Large intestine (tissue), 3 donors: ENCODE results near the gene LRRC59. TPM values are rescaled to one million over a fixed set of nuclear protein-coding genes. Genes with fewer than 3 reads are reported as not detected.
"Not testable (repeated sequence)": the region's sequence is repeated elsewhere in the genome, so short reads cannot be mapped to it uniquely, and the experiment has no call there.

Experiments used
- DNase-seq, 2 donors: peaks; one replicate each; pipeline versions ENCODE4 v3.0.0 to v3.0.0-alpha.2; 2013
- H3K27ac ChIP-seq: one replicate; pipeline ENCODE4 v1.5.1; 2013; ENCODE audit warnings: low read length
- H3K27me3 ChIP-seq: 2 replicates; pipeline ENCODE4 v1.6.1; 2013; ENCODE audit warnings: low read length; ENCODE audit not compliant: control insufficient read depth, insufficient read depth
- H3K36me3 ChIP-seq: 2 replicates; pipeline ENCODE4 v1.6.1; 2013; ENCODE audit warnings: low read length; ENCODE audit not compliant: control insufficient read depth, insufficient read depth
- H3K4me1 ChIP-seq: one replicate; pipeline ENCODE4 v1.6.1; 2013; ENCODE audit warnings: low read length; ENCODE audit not compliant: control insufficient read depth, insufficient read depth
- H3K4me3 ChIP-seq: one replicate; pipeline ENCODE4 v1.5.1; 2013; ENCODE audit warnings: low read length
- H3K9me3 ChIP-seq: one replicate; pipeline ENCODE4 v1.6.1; 2013; ENCODE audit warnings: mild to moderate bottlenecking, low read depth, low read length, moderate library complexity; ENCODE audit not compliant: control insufficient read depth
- WGBS: methylation state at CpG from one replicate; pipeline ENCODE4 v1.1.5; 2013; ENCODE audit warnings: low lambda C conversion rate; ENCODE audit not compliant: insufficient coverage; 5-methylcytosine and 5-hydroxymethylcytosine counted together
- polyA plus RNA-seq: library from polyadenylated mRNA; unstranded; fragments of 120-200 nt; gene quantifications from one replicate; pipeline ENCODE4 v1.2.1, GENCODE V29; 2013

The LRRC59 gene
- polyA plus RNA-seq, 1 donor: 79.8 TPM

DNA sequence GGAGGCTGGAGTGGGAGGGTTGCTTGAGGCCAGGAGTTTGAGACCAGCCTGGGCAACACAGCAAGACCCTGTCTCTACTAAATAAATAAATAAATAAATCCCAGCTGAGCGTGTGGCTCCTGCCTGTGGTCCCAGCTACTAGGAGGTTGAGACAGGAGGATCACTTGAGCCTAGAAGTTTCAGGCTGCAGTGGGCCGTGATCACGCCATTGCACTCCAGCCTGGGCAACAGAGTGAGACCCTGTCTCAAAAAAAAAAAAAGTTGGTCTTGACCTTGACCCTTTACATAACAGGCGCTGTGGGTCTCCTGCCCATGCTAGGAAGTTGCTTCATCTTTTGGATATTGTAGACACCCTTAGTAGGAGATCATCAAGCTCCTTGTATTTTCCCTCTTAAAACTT, 40.1 kb upstream of the LRRC59 start:
- no peak overlapping the region for H3K27ac ChIP-seq
- peaks cover 7% of the 10 kb centered on the region for H3K36me3 ChIP-seq
- peaks cover 26% of the 10 kb centered on the region for H3K4me1 ChIP-seq
- H3K9me3 ChIP-seq: no peaks in the 10 kb centered on the region
- no peaks in the 10 kb centered on the region for H3K27me3 ChIP-seq
- no peak overlapping the region for H3K4me3 ChIP-seq
- WGBS: no CpG with 5 or more reads among the region's 4 CpGs
- DNase-seq: no peak

DNA sequence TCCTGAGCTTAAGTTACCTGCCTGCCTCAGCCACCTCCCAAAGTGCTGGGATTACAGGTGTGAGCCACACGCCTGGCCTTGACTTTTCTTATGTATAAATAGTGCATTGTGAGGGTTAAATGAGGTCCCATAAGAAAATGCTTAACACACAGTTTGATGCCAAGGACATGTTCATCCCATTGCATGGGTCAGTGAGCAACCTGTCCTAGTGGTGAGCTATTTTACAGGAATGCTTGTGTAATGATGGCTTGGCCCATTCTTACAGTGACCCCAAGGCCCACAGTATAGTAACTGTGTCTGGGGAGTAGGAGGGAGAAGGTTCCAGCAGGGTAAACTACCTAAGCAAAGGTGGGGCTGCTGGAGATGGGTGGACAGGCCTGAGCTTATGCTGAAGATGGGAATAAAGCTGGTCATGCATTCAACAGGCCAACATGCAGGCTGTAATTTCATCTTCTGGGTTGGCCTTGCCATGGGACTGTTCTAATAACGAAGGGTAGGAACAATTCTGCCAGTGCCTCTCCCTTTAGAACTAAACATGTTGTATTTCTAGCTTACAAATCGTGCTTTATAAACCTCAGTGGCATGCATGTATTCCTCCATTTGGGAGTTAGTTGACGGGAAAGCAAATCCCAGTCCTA, 34.9 kb upstream of the LRRC59 start:
- Histone ChIP-seq H3K36me3 (peaks cover 7% of the 10 kb centered on the region), H3K4me3 (no peak overlapping the region), H3K9me3 (no peaks in the 10 kb centered on the region), H3K27me3 (no peaks in the 10 kb centered on the region), H3K4me1 (peaks cover 31% of the 10 kb centered on the region), H3K27ac (no peak overlapping the region)
- no peak for DNase-seq
- 100% methylated on average over 1 of the region's 4 CpGs for WGBS

DNA sequence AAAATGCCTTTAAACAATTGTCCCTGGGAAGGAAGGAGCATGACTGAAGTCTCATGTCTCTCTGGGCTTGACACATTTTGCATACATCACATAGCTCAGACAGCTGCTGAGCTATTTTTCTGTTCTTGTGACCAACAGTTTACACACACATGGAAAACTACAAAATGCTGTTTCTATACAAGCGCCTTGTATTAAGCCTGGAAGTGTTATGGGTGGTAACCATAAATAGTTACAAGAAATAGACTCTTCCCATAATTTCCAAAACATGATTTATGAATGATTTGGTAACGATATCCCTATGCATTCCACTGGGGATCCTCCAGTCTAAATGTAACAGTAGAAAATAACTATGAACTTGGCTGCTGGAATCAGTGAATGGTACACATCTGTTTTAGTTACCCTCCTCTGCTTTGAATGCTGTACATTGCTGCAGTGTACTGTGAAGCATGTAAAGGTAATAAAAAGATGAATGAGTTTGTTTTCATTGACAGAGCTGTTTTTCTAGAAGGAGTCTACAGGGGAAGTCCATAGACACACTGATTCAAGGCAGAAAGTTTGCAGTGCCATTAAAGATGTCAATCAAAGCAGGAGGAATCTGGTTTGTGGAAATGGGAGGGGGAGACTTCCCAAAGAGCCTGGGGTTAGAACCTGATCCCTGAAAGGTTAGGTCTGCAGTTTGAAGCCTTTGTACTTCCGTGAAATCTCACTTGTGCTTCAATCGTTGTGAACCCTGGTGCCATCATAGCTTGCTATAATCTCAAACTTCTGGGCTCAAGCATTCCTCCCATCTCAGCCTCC, 33.7 kb upstream of the LRRC59 start:
- Histone ChIP-seq H3K4me1 (peaks cover 34% of the 10 kb centered on the region), H3K9me3 (no peaks in the 10 kb centered on the region), H3K27ac (no peak overlapping the region), H3K36me3 (peaks cover 2% of the 10 kb centered on the region), H3K4me3 (no peak overlapping the region), H3K27me3 (no peaks in the 10 kb centered on the region)
- no CpG with 5 or more reads among the region's 4 CpGs for WGBS
- DNase-seq: no peak

DNA sequence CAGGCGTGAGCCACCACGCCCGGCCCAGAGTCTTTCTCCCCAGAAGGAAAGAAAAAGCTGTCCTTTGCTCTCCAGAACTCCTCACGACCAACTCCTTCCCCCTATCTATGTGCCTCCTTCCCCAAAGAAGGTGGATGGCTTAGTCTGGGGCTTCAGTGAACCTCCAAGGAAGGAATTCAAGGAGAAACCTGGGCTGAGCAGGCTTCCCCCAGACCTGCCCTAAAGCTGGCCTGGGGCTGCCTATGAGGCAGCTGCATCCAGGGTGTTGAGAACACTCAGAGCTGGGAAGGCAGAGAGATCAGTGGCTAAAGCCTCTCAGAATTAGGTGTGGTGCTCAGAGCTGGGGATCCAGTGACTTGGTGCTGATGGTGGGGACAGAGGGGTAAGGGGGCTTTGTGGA, 32.5 kb upstream of the LRRC59 start:
- no peak overlapping the region for H3K4me3 ChIP-seq
- H3K27me3 ChIP-seq: no peaks in the 10 kb centered on the region
- peak overlapping the region; percentile 93 for H3K27ac ChIP-seq
- H3K4me1 ChIP-seq: peaks cover 43% of the 10 kb centered on the region
- no peak for DNase-seq
- H3K36me3 ChIP-seq: peaks cover 2% of the 10 kb centered on the region
- WGBS: no CpG with 5 or more reads among the region's 4 CpGs
- H3K9me3 ChIP-seq: peaks cover 2% of the 10 kb centered on the region

DNA sequence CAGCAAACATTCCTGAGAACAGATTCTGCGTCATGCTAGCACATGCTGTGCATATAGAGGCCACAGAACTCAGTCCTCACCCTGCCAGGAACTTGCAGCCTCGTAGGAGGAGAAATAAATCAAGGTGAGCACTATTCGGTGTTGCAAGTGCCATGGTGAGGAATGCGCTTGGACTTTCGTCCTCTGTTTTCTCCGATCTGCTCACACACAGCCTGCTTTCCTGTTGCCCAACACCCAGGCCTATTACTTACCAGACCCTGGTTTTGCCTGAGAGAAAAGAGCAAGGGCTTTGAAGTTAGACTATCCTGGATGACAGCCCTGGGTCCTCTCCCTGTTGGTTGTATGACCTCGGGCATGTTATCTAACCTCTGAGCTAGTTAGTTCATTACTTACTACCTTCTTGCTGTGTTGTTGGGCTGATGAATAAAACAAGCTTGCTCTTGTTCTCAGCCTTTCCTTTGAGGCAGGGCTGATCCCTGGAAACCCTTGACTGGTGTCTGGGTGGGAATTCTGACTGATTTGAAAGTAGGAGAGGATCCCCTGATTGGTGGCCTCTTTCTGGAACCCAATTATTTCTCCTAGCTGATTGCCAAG, 31.6 kb upstream of the LRRC59 start:
- H3K4me3 ChIP-seq: no peak overlapping the region
- peaks cover 2% of the 10 kb centered on the region for H3K36me3 ChIP-seq
- H3K27me3 ChIP-seq: no peaks in the 10 kb centered on the region
- no CpG with 5 or more reads among the region's 7 CpGs for WGBS
- peak overlapping the region; percentile 93 for H3K27ac ChIP-seq
- H3K9me3 ChIP-seq: peaks cover 2% of the 10 kb centered on the region
- H3K4me1 ChIP-seq: peaks cover 52% of the 10 kb centered on the region
- peak; percentile 92 to 95 for DNase-seq

DNA sequence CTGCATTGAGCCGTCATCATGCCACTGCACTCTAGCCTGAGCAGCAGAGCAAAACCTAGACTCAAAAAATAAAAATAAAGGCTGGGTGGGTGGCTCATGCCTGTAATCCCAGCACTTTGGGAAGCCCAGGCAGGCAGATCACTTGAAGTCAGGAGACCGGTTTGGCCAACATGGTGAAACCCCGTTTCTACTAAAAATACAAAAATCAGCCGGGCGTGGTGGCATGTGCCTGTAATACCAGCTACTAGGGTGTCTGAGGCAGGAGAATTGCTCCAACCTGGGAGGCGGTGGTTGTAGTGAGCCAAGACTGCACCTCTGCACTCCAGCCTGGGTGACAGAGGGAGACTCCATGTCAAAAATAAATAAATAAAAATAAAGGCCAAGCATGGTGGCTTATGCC, 30.8 kb upstream of the LRRC59 start:
- H3K9me3 ChIP-seq, H3K4me3 ChIP-seq, H3K36me3 ChIP-seq, H3K27me3 ChIP-seq, DNase-seq: not testable (repeated sequence)
- WGBS: no CpG with 5 or more reads among the region's 6 CpGs
- Histone ChIP-seq H3K4me1 (peaks cover 56% of the 10 kb centered on the region), H3K27ac (peak overlapping the region; percentile 93)

DNA sequence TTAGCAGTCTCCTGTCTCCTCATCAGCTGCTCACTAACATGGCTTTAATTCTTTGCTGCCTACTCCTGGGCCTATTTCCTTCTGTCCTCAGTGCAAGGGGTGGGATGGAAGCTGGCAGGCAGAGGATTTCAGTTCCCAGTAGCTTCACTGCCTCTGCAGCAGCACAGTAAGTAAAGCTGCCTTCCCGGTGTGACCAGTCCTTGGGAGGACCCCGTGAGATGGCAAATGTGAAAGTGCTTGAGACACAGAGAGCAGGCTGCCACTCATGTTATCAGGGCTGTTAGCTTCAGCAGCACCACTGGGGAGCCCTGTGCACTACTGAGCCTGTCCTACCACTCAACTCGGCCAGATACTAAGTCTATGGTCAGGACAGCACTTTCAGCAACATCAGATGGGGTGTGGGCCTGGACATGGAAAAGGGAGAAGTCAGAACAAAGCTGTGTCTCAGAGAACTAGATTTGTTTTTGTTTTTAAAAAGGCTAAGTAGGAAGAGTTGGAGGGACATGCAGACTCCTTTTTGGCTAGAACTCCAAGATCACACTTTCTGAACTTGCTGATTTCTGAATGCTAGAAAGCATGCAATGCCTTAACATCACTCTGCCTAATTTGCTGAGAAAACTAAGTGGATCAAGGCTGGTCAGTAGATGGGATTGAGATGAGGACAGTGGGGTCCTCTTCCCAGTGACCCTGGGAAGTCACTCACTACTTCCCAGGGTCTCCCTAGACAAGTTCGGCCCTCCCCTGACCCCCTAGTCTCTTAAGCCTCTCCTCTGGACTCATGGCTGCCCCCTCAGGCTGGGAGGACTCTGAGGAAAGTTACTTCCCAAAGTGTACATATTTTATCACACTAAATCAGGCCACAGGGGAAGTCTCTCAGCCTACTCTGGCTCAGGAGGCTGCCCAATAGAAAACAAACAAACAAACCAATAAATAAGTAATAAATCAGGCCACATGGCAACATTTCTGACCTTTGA, 29.8 kb upstream of the LRRC59 start:
- no CpG with 5 or more reads among the region's 4 CpGs for WGBS
- H3K36me3 ChIP-seq: no peaks in the 10 kb centered on the region
- peak overlapping the region; percentile 71 for H3K4me3 ChIP-seq
- peak; percentile 51 to 80 for DNase-seq
- no peaks in the 10 kb centered on the region for H3K27me3 ChIP-seq
- H3K9me3 ChIP-seq: peaks cover 2% of the 10 kb centered on the region
- H3K27ac ChIP-seq: peak overlapping the region; percentile 93
- peaks cover 52% of the 10 kb centered on the region for H3K4me1 ChIP-seq

DNA sequence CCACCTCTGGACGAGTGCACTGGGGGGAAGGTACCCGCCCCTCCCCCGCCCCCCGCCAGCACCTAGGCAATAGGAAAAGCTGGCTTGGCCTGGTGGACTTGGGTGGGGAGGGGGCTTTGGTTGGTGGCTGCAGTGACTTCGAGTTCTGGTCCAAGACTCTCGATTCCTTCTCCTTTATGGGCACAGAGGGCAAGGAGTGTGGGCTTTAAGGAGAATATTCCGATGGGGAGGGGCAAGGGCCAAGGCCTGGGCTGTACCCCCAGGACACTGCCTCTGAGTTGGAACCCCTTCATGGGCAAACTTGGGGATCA, 29.1 kb upstream of the LRRC59 start:
- Histone ChIP-seq H3K27ac (peak overlapping the region; percentile 93), H3K27me3 (no peaks in the 10 kb centered on the region), H3K36me3 (no peaks in the 10 kb centered on the region), H3K9me3 (peaks cover 2% of the 10 kb centered on the region), H3K4me1 (peaks cover 52% of the 10 kb centered on the region), H3K4me3 (peak overlapping the region; percentile 71)
- WGBS: no CpG with 5 or more reads among the region's 7 CpGs
- no peak for DNase-seq

DNA sequence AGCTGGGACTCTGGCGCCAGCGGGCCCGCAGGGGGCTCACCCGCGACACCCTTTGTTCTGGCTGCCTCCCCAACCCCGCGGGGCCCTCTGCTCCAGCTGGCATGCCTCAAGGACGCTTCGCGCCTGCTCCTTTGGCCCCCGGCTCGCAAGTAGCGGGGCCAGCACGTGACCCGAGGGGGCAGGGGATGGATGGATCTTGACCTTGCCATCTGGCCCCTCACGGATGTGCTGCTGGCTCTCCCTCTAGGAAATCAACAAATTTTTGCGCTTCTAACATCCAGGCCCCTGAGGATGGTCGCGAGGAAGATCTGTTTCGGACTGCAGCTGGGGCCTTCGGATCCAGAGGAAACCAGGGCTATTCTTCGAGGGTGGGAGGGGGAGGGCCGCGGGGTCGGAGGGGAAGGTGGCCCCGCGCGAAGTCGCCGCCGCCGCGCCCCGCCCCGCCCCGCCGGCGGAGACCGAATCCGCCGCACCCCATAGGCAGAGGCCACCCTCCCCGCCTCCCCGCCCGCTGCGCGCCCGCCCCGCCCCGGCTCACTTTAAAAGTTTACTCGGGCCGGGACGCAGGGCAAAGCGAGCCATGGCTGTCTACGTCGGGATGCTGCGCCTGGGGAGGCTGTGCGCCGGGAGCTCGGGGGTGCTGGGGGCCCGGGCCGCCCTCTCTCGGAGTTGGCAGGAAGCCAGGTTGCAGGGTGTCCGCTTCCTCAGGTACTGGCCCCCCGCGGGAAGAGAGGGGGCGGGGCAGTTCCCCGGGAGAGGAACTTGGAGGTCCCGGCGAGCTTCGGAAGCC, 28.6 kb upstream of the LRRC59 start, which contains the start of gene ACSF2:
TSS of gene ACSF2 (plus strand) at position 537 of the 790 bp plus-strand sequence. CDS start at position 581, 44 bp downstream.
- Histone ChIP-seq H3K27me3 (no peaks in the 10 kb centered on the region), H3K4me3 (peak within 1 kb of the TSS; percentile 71), H3K36me3 (no peaks in the 10 kb centered on the region), H3K27ac (peak within 1 kb of the TSS; percentile 93), H3K4me1 (peaks cover 52% of the 10 kb centered on the region), H3K9me3 (peaks cover 2% of the 10 kb centered on the region)
- no CpG with 5 or more reads among the region's 70 CpGs for WGBS
- DNase-seq: peak in 1 of 2 donors; percentile 76
